Brain microvascular endothelial cell (primary cell): ENCODE results near the gene ANKMY1.
A peak's percentile ranks its signal among the peaks of the same experiment; 100 is the strongest.
"Not testable (repeated sequence)": the region's sequence is repeated elsewhere in the genome, so short reads cannot be mapped to it uniquely, and the experiment has no call there.

Source experiments
- DNase-seq: peaks from one replicate; pipeline ENCODE4 v3.0.0-alpha.2; 2020
- H3K27ac ChIP-seq: fragments of 250-450 bp; sonication (Bioruptor Pico); 2 replicates; pipeline ENCODE4 v1.5.1; 2020; ENCODE audit warnings: mild to moderate bottlenecking, moderate library complexity
- H3K27me3 ChIP-seq: fragments of 250-450 bp; sonication (Bioruptor Pico); replicated peaks from 2 replicates; pipeline ENCODE4 v1.5.1; 2020; ENCODE audit warnings: mild to moderate bottlenecking
- H3K36me3 ChIP-seq: fragments of 250-450 bp; sonication (Bioruptor Pico); replicated peaks from 2 replicates; pipeline ENCODE4 v1.5.1; 2020; ENCODE audit warnings: mild to moderate bottlenecking
- H3K4me3 ChIP-seq: 2 replicates; pipeline ENCODE4 v1.5.1; 2011; ENCODE audit warnings: low read depth, mild to moderate bottlenecking, control low read depth, low read length, moderate library complexity
- CTCF ChIP-seq: IDR thresholded peaks from 2 replicates; pipeline ENCODE4 v1.5.1; 2011; ENCODE audit warnings: low read depth, mild to moderate bottlenecking, moderate library complexity, low read length, control low read depth, inconsistent platforms; ENCODE audit errors: missing control alignments
- in situ Hi-C: cut with HindIII; loops from 2 replicates; pipeline ENCODE4 v1.10.0; 2017; ENCODE audit warnings: low sequenced_read_pairs, low pct_ligation_motif_present

The ANKMY1 gene

GRCh38 chr2:240494942-240495341 lies 62.8 kb downstream of the ANKMY1 start:
- H3K36me3 ChIP-seq, H3K4me3 ChIP-seq, H3K27ac ChIP-seq, H3K27me3 ChIP-seq, in situ Hi-C loops: not testable (repeated sequence)
- DNase-seq: peak; percentile 20
- peak; percentile 55 for TF ChIP-seq CTCF

- Histone ChIP-seq H3K4me3 (no peak overlapping the region), H3K27ac (no peak overlapping the region), H3K27me3 (no peaks in the 10 kb centered on the region), H3K36me3 (no peaks in the 10 kb centered on the region)
- in situ Hi-C loops: no loop called here
- DNase-seq: no peak
- TF ChIP-seq CTCF: no peak
Measured at GRCh38 chr2:240494194-240494793, 63.5 kb downstream of the ANKMY1 start.

GRCh38 chr2:240491483-240491882 lies 66.3 kb downstream of the ANKMY1 start:
- Histone ChIP-seq H3K27me3 (no peaks in the 10 kb centered on the region), H3K27ac (no peak overlapping the region), H3K36me3 (no peaks in the 10 kb centered on the region), H3K4me3 (no peak overlapping the region)
- no peak for DNase-seq
- no peak for TF ChIP-seq CTCF
- in situ Hi-C loops: no loop called here

- Histone ChIP-seq H3K4me3 (no peak overlapping the region), H3K36me3 (no peaks in the 10 kb centered on the region), H3K27ac (no peak overlapping the region), H3K27me3 (no peaks in the 10 kb centered on the region)
- no peak for TF ChIP-seq CTCF
- no peak for DNase-seq
- in situ Hi-C loops: no loop called here
Measured at GRCh38 chr2:240482141-240482540, 75.6 kb downstream of the ANKMY1 start.

- DNase-seq: no peak
- no peak overlapping the region for H3K27ac ChIP-seq
- TF ChIP-seq CTCF: no peak
- in situ Hi-C loops: no loop called here
- no peak overlapping the region for H3K4me3 ChIP-seq
- H3K27me3 ChIP-seq: no peaks in the 10 kb centered on the region
- H3K36me3 ChIP-seq: no peaks in the 10 kb centered on the region
Measured at GRCh38 chr2:240481720-240482119, 76.1 kb downstream of the ANKMY1 start.

- in situ Hi-C loops: no loop called here
- Histone ChIP-seq H3K36me3 (no peaks in the 10 kb centered on the region), H3K4me3 (no peak overlapping the region), H3K27ac (no peak overlapping the region), H3K27me3 (no peaks in the 10 kb centered on the region)
- no peak for DNase-seq
- TF ChIP-seq CTCF: no peak
Measured at GRCh38 chr2:240480834-240481623, 76.8 kb downstream of the ANKMY1 start.
